Measurements from ENCODE around the gene BTF3. TPM values are rescaled to one million over a fixed set of nuclear protein-coding genes. Genes with fewer than 3 reads are reported as not detected.

The BTF3 gene
- total RNA-seq, 1 experiment from 2014 or later, result 635 TPM

DNA sequence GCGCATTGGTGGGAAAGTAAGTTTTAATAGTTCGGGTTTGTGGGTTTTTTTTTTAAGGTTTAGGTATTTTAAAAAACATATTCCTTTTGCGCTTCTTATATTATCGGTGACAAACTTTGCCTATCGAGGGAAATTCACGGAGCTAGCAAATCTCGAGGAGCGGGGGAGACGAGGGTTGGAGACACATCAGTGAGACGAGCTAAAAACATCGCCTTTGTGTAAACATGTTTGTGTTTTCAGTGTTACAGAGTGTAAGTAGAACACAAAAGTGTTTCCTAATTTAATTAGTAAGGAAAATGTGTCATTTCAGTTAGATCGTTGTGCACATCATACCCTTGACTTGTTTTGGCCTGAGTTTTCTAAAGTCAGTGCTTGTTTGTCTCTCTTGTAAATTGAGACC, 945 bp downstream of the BTF3 start:
- H3K27me3 ChIP-seq (ENCODE audit: insufficient read depth, low read depth), result no peaks in the 10 kb centered on the region
- peaks cover 49% of the 10 kb centered on the region for H4K20me1 ChIP-seq (ENCODE audit: insufficient read depth)
- peaks cover 38% of the 10 kb centered on the region for H3K4me1 ChIP-seq (replicated peaks; ENCODE audit: insufficient read depth)
- H3K9me3 ChIP-seq (ENCODE audit: insufficient read depth, low read depth), result no peaks in the 10 kb centered on the region
- H3K36me3 ChIP-seq (ENCODE audit: low read depth), result peaks cover 46% of the 10 kb centered on the region
- TF ChIP-seq, protein P1, sequence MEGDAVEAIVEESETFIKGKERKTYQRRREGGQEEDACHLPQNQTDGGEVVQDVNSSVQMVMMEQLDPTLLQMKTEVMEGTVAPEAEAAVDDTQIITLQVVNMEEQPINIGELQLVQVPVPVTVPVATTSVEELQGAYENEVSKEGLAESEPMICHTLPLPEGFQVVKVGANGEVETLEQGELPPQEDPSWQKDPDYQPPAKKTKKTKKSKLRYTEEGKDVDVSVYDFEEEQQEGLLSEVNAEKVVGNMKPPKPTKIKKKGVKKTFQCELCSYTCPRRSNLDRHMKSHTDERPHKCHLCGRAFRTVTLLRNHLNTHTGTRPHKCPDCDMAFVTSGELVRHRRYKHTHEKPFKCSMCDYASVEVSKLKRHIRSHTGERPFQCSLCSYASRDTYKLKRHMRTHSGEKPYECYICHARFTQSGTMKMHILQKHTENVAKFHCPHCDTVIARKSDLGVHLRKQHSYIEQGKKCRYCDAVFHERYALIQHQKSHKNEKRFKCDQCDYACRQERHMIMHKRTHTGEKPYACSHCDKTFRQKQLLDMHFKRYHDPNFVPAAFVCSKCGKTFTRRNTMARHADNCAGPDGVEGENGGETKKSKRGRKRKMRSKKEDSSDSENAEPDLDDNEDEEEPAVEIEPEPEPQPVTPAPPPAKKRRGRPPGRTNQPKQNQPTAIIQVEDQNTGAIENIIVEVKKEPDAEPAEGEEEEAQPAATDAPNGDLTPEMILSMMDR (conservative IDR thresholded peaks at IDR 0.05), result no peak
- TF ChIP-seq EZH2 (IDR thresholded peaks at IDR 0.05; ENCODE audit: low read depth), result no peak
- CTCF ChIA-PET, result interaction anchor here (0.6 kb wide), 1 partner anchor 83 kb away, joined by 6 read pairs; no protein-coding TSS in a partner anchor
- no peak overlapping the region for H2AFZ ChIP-seq
- no peak for DNase-seq
- intact Hi-C loops (cut with micrococcal nuclease; ENCODE audit: unreplicated experiment), result loop anchor here (5.0 kb wide), 2 partner anchors 282 to 577 kb away; no protein-coding TSS in a partner anchor
- peaks cover 63% of the 10 kb centered on the region for H3K79me2 ChIP-seq (ENCODE audit: low read depth)
- no TSS peak for BruUV-seq (replicated peaks)
- peaks cover 47% of the 10 kb centered on the region for H3F3A ChIP-seq (ENCODE audit: insufficient read depth, low read depth)
- H3K9me2 ChIP-seq (ENCODE audit: insufficient read depth), result no peaks in the 10 kb centered on the region
- peak overlapping the region; percentile 82 for H3K27ac ChIP-seq
- peak overlapping the region; percentile 92 for H3K4me2 ChIP-seq
- POLR2A ChIA-PET (ENCODE audit: unreplicated experiment), result interaction anchor here (0.6 kb wide), 1 partner anchor 380 kb away, joined by 3 read pairs; no protein-coding TSS in a partner anchor
- peak overlapping the region; percentile 91 for H3K4me3 ChIP-seq

DNA sequence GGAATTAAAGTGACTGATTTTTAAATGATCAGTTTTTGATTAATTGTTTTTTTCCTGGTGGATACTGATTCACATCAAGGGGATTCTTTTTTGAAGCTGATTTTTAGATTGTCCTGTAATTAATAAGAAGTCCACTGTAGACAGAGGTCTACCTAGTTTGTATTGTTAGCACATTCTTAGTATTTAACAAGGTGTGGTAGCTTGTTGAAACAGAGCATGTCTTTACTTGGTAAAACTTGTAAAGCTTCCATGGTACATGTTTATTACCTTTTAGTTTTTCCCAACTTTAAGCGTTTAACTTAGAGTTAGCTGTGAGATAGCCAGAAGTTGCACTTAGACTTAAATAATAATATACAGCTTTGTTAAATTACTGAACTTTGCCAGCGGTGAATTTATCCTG, 1.5 kb downstream of the BTF3 start:
- TF ChIP-seq, protein P1 (conservative IDR thresholded peaks at IDR 0.05), result no peak
- TF ChIP-seq EZH2 (IDR thresholded peaks at IDR 0.05; ENCODE audit: low read depth), result no peak
- Histone ChIP-seq H3F3A (ENCODE audit: insufficient read depth, low read depth) (peaks cover 53% of the 10 kb centered on the region), H3K4me1 (replicated peaks; ENCODE audit: insufficient read depth) (peaks cover 38% of the 10 kb centered on the region), H3K4me3 (peak overlapping the region; percentile 91), H3K27ac (no peak overlapping the region), H2AFZ (no peak overlapping the region), H4K20me1 (ENCODE audit: insufficient read depth) (peaks cover 51% of the 10 kb centered on the region), H3K9me2 (ENCODE audit: insufficient read depth) (no peaks in the 10 kb centered on the region), H3K9me3 (ENCODE audit: insufficient read depth, low read depth) (no peaks in the 10 kb centered on the region), H3K4me2 (peak overlapping the region; percentile 92), H3K79me2 (ENCODE audit: low read depth) (peaks cover 63% of the 10 kb centered on the region), H3K36me3 (ENCODE audit: low read depth) (peaks cover 46% of the 10 kb centered on the region), H3K27me3 (ENCODE audit: insufficient read depth, low read depth) (no peaks in the 10 kb centered on the region)
- CTCF ChIA-PET, result no interaction called here
- no peak for DNase-seq
- TSS peak; percentile 40 for BruUV-seq (replicated peaks)
- intact Hi-C loops (cut with micrococcal nuclease; ENCODE audit: unreplicated experiment), result loop anchor here (5.0 kb wide), 2 partner anchors 282 to 577 kb away; no protein-coding TSS in a partner anchor
- POLR2A ChIA-PET (ENCODE audit: unreplicated experiment), result interaction anchor here (0.6 kb wide), 1 partner anchor 381 kb away, joined by 3 read pairs; no protein-coding TSS in a partner anchor

DNA sequence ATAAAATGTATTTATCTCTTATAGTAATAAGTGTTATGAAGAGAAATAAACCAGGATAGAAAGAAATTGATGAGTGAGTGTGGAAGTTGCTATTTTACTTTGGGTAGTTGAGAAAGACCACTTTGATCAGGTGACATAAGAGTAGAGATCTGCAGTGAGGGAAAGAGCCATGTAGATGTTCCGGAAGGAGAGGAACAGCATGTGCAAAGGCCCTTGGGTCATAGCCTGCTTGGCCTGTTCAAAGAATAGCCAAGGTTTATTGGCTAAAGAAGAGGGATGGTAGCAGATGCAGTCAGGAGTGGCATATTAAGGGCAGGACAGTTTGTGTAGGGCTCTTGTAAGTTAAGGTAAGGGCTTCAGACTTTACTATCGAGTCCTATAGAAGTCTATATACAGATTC, 3.2 kb downstream of the BTF3 start:
- no peaks in the 10 kb centered on the region for H3K9me3 ChIP-seq (ENCODE audit: insufficient read depth, low read depth)
- peaks cover 51% of the 10 kb centered on the region for H4K20me1 ChIP-seq (ENCODE audit: insufficient read depth)
- CTCF ChIA-PET, result no interaction called here
- H3K4me2 ChIP-seq, result peak overlapping the region; percentile 92; the same call in 1 of the 2 replicates
- peaks cover 35% of the 10 kb centered on the region for H3K4me1 ChIP-seq (replicated peaks; ENCODE audit: insufficient read depth)
- intact Hi-C loops (cut with micrococcal nuclease; ENCODE audit: unreplicated experiment), result no loop called here
- no peak for TF ChIP-seq EZH2 (IDR thresholded peaks at IDR 0.05; ENCODE audit: low read depth)
- TF ChIP-seq, protein P1 (conservative IDR thresholded peaks at IDR 0.05), result no peak
- peaks cover 55% of the 10 kb centered on the region for H3K36me3 ChIP-seq (ENCODE audit: low read depth)
- peaks cover 67% of the 10 kb centered on the region for H3F3A ChIP-seq (ENCODE audit: insufficient read depth, low read depth)
- TSS peak; percentile 1 for BruUV-seq (replicated peaks)
- no peak overlapping the region for H2AFZ ChIP-seq
- H3K4me3 ChIP-seq, result no peak overlapping the region
- no peak overlapping the region for H3K27ac ChIP-seq
- H3K9me2 ChIP-seq (ENCODE audit: insufficient read depth), result no peaks in the 10 kb centered on the region
- peaks cover 63% of the 10 kb centered on the region for H3K79me2 ChIP-seq (ENCODE audit: low read depth)
- DNase-seq, result no peak
- no peaks in the 10 kb centered on the region for H3K27me3 ChIP-seq (ENCODE audit: insufficient read depth, low read depth)
- POLR2A ChIA-PET (ENCODE audit: unreplicated experiment), result no interaction called here
